ENCODE results near the gene WNT9A.

WNT9A gene

DNA sequence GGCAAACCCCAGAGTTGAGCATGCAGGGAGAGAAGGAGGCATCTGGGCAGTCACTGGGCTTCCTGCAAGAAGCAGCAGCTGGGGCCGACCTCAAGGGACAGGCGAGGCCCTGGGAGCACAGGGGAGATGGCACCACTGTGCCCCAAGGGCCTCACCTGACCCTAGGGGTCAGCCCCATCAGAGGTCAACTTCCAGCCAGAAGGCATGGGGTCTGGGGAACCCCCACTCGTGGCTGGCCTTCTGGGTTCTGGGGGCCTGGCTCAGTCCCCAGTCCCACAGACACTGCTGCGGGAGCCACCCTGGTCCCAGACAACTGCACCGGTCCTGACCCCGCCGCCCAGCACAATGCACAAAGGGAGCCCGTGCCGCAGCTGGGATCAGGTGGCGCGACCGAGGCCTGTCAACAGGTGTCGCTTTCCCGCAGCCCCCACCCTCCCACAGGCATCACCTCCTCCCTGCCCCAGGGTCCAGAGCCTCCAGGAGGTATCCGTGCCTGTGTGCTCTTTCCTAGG lies 6.2 kb downstream of the WNT9A start:
- DNase-seq: peak in 1 of 2 donors; percentile 1

DNA sequence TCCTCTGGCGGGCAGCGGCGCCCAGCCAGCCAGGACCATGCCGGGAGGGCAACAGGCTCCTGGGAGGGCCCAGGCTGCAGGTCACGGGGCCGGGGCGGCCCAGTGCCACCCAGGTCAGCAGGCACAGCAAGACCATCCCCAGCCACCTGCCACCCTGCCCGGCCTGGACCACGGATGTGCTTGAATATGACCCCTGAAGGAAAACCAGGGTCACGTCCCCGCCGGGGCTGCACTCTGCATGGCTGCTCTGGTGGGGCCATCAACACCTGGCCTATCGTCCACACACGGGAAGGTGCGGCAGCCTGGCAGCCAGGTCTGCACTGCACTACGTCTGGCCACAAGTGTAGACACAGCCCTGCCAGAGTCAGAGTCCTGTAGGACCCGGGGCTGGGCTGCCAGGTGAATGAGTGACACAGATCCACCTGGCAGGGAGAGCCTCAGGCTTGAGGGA lies 6.9 kb downstream of the WNT9A start:
- DNase-seq: peak in 1 of 2 donors; percentile 0

DNA sequence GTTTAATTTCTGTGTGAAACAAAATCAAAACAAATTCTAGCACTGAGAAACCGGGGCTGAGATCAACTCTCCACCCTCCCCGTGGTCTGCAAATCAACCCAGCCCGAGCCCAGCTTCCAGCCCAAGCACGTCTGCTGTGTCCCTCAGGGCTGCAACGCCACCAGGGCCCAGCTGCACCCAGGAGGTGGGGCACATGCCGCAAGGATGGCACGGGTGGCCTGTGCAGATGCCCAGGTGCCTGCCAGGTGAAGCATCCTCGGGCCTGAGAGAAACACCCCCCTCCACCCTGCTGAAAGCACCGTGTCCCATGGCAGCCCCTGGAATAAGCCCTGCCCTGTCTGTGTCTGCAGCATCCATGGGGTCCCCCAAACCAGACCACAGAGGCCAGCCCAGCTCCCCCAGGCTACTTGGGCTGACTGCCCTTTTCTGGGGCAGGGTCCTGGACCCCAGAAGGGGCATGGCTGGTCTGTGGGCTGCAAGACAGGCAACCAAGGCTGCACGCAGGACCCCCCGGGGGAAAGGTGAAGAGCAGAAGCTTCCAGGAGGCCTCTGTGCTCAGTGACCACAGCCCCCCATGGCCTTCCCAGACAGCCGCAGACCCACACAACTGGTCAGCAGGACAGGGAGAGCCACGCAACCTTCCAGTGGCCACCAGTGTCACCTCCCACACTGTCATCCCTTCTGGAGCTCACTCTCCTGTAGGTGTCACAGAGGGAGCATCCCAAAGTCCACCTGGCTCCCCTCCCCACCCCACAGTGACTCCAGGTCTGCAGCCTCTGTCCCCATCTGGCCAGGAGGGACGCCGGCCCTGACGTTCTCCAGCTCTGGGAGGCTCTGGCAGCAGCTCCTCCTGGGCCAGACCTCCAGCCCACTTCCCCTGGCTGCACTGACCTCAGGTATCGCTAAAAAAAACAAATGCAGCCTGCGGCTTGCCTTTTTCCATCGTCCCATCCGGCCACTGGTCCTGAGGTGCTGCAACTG lies 7.7 kb downstream of the WNT9A start:
- DNase-seq: no peak

DNA sequence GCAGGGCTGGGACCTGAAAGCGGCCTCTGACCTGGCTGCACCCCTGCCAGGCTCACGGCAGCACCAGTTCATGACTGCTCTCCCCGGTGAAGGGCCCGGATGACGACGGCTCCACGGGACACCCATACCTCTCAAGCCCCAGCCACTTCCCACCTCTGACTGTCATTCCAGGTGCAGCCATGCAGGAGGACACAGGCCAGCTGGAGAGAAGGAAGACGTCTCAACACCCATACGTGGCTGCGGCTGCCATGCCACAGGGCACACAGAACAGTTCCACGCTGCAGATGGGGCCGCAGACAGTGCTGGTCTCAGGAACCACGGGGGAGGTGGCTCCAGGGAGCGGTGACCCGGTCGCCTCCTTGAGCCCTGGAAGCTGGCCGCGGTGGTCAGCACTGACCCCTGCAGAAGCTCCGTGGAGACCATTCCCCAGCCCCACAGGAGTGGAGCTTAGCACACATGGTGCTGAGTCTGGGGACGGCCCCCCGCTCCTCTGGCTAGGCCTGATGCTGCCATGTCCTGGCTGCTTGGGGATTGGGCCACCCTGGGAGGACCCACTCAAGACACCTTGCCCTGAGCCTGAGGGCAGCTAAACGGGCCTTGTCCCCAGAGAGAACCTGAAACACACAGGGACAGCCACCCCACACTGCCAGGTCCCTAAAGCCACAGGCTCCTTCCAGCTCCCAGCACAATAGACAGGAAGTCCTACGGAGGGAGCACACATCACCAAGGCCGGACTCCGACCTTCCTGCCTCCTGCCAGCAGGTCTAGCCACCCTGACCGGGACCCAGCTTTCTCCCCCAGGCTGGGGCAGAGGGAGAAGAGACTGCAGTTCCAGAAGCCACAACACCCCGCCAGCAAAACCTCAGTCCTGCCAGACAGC lies 8.6 kb downstream of the WNT9A start:
- DNase-seq: no peak

DNA sequence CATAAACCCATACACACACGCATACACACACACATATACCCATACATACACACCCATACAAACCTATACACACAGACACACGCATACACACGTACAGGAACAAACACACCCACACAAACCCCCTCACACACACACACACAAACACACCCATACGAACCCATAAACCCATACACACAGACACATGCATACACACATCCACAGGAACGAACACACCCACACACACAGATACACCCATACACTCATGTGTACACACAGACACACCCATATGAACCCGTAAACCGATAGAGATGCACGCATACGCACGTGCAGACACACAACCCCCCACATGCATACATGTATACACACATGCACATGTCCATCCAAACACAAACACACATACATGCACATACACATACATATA lies 9.5 kb downstream of the WNT9A start:
- no peak for DNase-seq

DNA sequence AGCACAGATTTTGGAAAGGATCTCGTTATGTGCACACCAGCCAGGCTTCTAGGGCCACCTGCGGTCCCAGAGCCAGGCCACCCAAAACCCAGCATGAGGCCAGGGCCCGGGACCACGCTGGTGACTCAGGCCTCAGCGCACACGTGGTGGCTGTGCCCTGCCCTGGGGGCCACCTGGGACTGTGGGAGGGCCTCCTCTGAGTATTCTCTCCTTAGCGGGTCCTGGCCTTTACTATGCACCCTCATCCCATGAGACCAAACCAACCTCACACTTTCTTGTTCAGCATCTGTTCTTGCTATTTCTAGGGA lies 9.9 kb downstream of the WNT9A start:
- no peak for DNase-seq

DNA sequence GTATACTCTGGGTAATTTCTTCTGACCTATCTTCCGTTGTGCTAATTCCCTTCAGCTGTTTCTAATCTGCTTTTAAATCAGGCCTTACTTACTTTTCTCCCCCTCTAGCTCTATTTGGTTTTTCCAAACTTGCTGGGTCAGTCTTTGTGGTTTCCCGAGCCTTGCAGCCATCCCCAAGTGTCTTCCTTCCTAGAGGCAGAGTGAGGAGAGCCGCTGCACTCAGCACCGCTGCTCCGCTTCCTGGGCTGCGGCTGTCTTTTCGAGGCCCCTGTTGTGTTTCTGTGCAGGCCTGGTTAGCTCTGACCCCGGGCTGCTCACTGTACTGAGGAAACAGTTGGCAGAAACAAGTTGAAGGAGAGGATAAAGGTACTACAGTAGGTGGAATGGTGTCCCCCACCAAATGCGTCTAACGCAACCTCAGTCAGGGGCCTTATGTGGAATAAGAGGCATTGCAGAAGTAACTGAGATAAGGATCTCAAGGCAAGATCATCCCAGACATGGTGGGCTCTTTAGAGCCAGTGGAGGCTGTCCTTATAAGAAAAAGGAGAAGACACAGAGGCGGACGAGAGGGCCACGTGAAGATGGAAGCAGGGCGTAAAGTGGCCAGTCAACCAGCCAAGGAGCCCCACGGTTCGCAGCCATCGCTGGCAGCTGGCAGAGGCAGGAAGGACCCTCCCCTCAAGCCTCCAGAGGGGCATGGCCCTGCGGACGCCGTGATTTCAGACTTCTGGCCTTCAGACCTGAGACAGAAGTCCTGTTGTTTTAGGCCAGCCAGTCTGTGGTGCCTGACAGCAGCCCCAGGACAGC lies 10.5 kb downstream of the WNT9A start:
- DNase-seq: no peak

DNA sequence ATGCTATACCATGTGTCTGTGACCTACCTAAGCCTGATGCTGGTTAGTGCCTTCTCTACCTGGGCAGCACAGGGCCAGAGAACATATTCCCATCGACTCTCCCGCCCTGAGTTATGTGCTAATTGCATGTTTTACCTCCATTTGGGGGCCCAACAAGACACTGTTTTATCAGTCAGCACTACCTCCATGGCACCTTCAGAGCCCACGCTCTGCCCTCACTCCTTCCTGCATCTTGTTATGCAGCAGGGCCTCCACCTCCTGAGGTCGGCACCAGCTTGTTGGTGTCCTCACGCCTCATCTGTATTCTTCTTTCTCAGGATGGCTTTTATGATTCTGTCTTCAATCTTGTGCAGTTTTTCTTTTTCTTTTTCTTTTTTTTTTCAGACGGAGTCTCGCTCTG lies 11.9 kb downstream of the WNT9A start:
- DNase-seq: no peak

DNA sequence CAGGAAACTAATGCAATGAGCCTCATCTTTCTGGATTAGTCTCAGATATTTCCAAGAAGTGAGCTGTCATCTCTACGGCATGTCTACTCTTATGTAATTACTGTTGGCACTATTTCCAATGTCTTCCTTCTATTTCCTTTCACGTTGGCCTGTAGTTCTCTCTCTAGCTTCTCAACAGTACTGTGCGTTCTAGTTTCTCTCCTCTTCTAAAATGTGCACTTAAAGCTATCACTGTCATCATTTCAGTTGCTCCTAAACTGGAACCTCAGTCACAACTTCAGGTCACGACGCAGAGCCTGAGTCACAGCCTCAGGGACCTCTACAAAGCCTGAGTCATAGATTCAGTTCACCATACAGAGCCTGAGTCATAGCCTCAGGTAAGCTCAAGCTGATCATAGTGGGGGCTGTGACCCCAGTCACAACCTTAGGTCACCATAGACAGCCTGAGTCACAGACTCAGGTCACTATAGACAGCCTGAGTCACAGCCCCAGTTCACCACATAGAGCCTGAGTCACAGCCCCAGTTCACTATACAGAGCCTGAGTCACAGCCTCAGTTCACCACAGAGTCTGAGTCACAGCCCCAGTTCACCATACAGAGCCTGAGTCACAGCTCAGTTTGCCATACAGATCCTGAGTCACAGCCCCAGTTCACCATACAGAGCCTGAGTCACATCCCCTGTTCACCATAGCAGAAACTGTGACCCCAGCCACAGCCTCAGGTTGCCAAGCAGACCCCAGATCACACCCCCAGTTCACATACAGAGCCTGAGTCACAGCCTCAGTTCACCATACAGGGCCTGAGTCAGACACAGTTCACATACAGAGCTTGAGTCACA lies 13.0 kb downstream of the WNT9A start:
- DNase-seq: peak; percentile 23 to 37

DNA sequence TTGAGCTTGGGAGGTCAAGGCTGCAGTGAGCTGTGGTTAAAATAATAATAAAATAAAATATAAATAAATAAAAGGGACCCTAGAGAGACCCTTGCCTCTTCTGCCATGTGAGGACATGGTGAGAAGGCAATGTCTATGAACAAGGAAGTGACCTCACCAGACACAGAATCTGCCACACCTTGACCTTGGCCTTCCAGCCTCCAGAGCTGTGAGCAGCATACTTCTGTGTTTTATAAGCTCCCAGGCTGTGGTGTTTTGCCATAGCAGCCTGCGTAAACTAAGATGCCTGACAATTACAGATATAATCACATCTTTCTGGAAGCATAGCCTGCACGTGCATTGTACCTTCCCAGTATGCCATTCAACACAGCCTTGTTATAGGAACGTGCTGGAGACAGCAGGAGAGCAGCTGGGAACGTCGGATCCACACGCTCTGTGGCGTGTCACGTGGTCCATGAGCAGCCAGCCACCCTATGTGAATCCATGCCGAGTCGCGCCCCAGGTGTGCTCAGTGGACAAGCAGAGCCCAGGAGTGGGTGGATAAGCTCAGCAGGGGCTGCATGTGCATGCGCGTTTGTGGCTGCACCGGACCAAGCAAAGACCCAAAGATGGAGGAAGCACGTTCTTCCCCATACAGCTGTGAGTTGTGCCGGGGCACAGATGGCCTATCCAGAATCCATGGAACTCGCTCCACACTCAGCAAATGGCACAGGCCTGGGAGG lies 17.8 kb downstream of the WNT9A start:
- DNase-seq: no peak

DNA sequence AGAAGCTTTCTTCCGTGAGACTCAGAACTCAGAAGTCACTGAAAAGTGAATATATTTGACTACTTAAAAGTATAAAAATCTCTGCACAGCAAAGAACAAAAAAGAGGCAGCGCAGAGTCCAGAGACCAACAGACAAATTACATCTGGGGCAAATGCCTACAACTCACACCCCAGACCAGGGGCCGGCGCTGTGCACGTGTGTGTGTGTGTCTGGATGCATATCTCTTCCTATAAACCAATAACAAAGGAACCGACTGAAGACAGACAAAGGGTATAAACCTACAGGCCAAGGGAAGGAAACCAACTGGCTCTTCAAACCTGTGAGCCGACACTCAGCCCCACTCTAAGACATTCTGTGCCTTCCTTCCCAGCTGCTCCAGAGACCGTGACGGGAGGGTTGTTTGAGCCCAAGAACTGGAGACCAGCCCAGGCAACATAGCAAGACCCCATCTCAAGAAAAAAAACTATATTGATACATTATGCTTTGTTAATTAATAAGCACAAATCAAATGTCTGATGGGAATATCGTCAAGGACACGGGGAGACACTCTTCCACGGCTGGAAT lies 18.8 kb downstream of the WNT9A start:
- no peak for DNase-seq

DNA sequence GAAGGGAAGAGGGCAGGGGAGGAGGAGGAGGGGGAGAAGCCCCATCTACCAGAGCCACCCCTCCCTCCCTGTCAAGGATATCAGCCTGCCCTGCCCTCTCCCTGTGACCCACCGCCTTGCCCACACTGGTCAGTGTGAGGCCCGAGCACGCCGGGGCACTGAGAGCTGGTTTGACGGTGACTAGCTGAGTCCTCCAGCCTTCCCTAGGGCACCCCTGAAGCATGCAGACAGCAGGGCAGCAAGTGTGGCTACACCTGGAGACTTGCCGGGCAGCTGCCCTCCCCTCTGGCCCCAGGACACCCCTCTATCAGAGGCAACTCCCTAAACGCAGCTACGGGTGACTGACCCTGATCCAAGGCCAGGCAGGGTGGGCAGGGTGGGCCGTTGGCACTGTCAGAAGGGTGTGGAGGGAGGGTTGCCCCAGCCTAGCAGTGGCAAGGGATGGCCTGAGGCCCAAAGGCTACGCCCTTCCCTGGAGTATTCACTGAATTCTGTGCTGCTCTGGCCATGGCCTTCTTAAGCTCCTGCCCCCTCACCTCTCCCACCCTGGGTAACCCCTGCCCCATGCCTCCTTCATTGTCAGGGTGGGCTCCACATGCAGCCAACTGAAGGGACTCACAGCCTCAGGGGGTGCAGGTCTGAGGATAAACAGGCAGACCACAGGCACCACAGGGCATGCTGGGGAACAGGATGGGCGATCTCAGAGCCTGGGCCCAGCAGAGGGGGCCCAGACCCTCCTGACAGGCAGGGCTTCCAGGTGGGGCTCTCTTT lies 19.6 kb downstream of the WNT9A start:
- DNase-seq: no peak

DNA sequence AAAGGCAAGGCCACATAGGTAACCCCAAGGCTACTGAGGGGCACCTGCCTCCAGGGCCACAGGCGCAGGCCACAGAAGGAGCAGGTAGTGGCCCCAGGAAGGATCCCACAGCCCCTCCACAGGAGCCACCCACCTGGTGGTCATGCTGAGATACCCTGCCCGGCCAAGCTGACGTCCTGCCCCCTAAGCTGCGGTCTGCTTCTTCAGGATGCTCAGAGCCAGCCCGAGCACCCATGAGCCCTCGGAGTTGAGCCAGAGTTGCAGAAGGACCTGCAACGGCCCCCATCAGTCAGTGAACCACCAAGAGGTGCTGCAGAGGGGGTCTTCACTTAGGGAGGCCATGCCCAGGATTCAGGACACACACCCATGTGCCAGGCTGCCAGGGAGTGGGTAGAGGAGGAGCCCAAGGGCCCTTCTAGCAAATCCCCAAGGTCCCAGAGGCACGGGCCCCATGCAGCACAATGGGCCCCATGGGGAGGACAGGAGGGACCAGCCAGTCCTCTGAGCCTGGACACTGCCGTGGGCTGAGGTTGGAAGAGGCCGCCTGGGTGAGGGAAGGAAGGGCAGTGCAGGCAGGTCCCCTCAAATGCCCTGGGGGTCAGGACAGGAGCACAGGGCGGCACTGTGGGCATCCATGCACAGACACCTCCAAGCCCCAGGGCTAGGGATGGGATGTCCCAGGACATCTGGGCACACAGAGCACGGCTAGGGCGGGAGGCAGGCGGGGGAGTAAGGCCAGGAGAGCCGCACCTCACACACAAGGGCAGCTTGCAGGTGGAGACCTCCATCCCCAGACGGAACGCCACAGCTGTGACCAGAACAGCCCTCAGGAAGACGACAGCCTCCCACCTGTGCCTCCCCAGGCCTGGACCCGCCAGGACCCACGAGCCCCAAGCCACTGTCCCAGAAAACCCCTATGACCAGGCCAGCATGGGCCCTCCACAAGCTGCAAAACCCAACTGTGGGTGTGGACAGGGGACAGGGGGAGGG lies 20.5 kb downstream of the WNT9A start:
- no peak for DNase-seq

DNA sequence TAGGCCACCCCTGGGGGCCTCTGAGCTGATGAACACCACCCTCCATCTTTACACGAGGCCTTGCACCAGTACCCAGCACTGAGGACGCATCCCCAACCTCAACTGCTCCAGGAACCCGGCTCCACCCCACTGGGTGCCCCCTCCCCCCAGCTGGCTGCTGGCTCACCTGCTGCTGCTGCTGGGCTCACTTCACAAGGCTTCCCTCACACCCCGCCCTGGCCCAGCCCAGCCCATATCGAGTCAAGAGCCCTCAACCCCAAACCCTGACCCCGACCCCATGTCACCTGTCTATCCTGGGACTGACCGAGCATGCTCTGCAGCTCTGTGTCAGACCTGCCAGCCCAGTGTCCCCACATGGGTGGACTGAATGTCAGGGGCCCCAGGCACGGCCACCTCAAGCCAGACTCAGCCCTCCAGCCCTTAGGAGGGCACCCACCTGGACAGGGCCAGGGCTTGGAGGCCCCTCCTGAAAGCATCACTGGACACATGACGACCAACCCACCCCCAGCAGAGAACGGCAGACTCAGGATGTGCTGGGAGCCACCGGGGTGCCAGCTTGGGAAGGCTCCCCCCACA lies 21.4 kb downstream of the WNT9A start:
- no peak for DNase-seq

DNA sequence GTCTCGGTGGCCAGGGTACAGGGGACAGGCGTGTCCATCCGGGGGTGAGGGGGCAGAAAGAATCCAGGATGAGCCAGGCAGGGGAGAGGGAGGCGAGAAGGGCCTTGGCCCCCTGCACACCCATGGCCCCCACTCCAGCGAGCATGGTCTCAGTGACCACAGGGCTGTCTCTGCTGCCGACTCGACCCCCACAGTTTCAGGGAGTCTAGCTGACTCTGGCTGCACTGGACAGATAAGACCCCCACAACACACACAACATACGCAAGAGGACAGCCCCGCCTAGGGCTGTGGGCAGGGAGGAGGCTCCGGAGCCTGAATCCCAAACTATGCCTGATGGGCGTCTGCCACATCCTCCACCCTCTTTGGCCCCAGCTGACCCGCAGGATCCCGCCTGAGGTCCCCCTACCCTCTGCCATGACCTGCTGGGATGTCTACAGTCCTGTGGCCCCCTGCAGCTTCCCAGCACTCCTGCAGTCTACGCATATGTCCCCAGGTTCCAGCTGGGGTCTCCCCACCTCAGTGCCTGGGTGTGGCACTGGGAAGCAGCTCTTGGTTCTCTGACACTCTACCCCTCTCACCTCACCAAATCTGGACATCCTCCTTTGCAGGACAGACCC lies 22.0 kb downstream of the WNT9A start:
- no peak for DNase-seq

DNA sequence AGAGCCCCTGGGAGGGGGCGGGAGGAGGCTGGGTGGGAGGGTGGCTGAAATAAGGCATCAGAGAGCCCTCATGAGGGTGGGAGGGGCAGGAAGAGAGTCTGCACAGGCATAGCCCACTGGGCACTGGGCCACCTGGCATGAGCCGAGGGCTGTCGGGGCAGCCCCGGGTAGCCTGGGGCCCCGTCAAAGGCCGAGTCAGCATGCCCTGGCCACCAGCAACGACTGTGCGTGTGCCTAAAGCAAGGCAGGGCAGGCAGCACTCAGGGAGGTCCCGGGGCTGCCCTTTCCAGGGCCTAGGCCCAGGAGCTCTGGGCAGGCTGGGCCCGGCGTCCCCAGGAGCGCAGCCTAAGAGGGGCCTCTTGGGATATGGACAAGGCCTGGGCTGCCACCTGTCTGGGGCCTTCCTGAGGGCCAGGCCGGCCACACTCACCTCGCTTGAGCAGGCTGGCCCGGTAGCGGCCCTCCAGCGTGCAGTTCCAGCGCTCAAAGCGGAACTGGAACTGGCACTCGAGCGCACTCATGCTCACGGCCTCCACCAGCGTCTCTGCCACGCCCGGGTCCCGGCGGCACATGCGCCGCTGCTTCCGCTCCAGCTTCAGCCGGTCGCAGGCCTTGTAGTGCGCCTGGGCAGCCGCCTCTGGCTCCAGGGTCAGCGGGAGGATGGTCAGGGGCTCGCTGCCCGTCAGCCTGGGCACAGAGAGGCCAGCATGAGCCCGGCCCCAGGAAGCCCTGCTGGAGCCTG lies 22.7 kb downstream of the WNT9A start:
- DNase-seq: no peak

Measured in activated CD4-positive, alpha-beta T cell treated with anti-CD3 and anti-CD28 coated beads for 4 hours (primary cell).